T-helper 1 cell (primary cell): ENCODE measurements around the gene GPR139.

Experiments
- DNase-seq, 5 donors: peaks; one replicate each; pipeline ENCODE4 v3.0.0-alpha.2; 2012 to 2020
- total RNA-seq, 4 donors: gene quantifications; one replicate each; lab custom pipeline; 2026; lab: John Stamatoyannopoulos, UW

The GPR139 gene
- 0 reads per million in 4 donors for total RNA-seq

DNA sequence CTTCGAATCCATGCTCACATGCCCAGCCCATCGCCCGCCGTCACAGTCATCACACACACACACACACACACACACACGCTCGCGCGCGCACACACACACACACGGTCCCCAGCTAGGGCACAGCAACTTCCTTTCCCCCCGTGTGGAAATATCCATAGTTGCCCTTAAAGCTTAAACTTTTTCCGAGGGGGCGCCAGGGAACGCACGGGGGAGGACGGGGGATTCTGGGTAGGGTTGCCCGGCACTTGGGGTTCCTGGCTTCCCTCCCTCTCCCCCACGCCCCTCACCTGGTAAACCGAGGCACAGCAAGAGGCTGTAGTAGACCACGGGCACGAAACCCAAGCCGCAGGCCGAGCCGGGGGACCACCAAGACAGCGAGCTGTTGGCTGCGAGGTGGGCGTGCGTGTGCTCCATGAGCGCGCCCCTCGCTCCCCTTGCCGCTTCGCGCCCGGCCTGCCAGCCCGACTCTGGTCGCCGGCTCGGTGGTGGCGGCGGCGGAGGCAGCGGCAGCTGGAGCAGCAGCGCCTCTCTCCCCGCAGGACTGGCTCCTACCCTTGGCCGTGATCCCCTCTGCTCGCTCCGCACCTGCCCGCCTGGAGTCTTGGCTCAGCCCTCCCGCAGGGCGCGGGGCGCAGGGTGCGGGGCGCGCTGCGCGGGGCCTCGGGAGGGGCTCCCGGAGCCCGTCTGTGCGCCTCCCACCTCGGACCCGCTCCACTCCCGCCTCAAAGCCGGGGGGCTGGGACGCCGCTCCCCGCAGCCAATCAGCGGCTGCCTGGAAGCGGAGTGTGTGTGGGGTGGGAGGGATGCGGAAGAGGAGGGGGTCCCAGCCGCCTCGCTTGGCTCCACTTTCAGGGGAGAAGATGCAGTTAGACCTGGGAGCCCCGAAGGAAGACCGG lies at the start of gene GPR139:
Gene GPR139 (minus strand): TSS at position 688 of the 896 bp plus-strand sequence. CDS start 274 bp downstream, at position 414.
- no peak for DNase-seq

GRCh38 chr16:20122011-20122410 lies 48.3 kb upstream of the GPR139 start:
- DNase-seq, result no peak

GRCh38 chr16:20114356-20114755 lies 40.7 kb upstream of the GPR139 start:
- DNase-seq, result no peak

- DNase-seq, result no peak
These were observed 37.5 kb upstream of the GPR139 start for GRCh38 chr16:20111143-20111542.

DNA sequence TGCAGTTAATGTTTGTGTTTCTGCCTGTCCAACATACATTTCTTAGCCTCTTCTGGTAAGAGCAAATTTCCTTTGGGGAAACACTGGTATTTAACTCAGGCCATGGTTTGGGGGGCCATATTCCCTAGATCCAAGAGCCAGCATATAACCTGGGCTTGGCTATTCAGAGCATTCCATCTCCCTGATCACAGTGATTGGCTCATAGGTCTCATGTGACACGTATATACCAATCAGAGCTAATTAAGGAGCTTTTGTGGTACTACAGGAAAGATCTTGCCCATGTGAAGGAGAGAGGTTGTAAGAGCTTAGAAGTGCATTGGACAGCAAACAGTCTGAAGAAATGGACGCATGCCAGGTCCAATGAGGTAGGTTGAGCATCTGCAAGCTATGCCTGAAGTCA lies 33.4 kb upstream of the GPR139 start:
- DNase-seq, result no peak

DNA sequence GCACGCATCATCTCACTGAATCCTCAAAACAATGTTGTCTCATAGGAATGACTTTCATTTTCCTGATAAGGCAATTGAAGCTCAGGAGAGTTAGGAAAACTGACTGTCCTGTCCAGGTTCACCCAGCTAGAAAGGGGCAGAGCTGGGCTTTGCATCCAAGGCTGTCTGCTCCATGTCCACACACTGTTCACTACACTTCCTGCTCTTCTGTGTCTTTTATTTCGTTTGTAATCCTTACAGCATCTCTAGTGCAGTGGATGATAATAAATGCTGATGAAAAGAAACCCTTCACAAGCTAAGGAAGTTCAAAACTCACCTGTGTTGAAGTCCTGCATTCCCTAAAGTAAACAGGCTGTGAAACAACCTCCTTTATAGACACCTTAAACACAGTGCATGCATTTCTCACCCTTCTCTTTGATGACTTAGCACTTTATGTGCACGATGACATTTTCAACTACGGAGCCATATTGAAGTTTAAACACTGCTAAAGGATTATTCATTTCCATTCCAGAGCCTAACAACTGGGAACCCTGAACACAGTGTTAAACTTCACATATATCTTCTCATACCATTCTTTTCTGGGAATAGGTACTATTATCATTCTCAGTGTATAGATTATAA lies 31.0 kb upstream of the GPR139 start:
- DNase-seq, result no peak

DNA sequence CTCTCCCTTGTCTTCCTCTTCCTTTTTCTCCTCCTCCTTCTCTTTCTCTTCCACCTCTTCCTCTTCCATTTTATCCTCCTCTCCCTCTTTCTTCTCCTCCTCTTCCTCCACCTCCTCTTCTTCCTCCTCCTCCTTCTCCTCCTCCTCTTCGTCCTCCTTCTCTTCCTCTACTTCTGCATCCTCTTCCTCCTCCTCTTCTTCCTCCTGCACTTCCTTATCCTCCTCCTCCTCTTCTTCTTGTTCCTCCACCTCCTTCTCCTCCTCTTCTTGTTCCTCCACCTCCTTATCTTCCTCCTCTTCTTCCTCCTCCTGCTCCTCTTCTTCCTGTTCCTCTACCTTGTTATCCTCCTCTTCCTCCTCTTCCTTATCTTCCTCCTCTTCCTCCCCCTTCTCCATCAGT lies 28.8 kb upstream of the GPR139 start:
- no peak for DNase-seq

GRCh38 chr16:20102021-20102420 lies 28.3 kb upstream of the GPR139 start:
- no peak for DNase-seq

DNA sequence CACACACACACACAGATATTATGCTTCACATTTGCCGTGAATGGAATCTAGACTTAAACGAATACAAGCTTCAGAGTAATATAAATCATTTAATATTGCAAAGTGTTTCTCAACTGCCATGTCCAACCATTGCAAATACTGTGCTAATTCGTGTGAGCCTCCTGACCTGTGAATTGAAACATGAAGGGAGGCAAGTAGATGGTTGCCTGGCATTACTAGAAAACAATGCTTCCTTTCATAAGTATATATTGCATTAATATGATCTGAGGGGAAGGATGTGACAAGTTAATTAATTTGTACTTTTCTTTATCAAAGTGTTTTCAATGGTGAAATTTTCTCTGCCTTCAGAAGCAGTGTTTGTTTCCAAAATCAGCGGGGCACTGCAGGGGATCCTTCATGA lies 25.7 kb upstream of the GPR139 start:
- DNase-seq, result no peak

GRCh38 chr16:20094157-20094556 lies 20.5 kb upstream of the GPR139 start:
- DNase-seq, result no peak

DNA sequence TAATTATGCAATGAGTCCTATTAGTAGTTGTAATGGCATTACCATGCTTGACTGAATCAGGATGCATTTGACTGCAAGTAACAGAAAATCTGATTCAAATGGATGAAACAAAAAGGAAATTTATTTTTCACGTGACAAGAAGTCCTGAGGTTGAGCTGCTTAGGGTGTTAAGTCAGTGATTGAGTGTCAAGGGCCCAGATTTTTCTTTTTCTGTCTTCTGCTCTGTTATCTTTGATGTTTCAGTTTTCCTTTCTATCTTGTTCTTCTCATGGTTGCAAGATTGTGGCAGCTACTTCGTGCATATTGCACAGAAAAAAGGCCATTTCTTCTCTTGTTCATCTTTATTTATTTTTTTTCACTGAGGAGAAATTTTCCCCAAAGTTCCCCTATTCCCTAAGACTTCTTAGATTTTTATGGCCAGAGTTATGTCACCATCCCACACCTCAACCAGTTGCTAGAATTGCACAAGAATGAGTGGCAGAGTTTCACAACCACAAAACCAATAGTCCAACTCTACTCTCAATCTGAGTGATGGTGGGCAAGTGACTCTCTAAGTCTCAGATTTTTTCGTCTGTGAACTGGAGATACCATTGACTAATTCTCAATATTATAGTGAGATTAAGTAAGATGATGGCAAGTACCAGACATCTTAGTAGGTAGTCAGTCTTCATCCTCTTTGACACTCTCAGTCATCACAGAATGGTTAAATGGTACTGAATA lies 15.7 kb upstream of the GPR139 start:
- no peak for DNase-seq

GRCh38 chr16:20084624-20085226 lies 11.0 kb upstream of the GPR139 start:
- no peak for DNase-seq

GRCh38 chr16:20079106-20079505 lies 5.4 kb upstream of the GPR139 start:
- DNase-seq, result no peak

DNA sequence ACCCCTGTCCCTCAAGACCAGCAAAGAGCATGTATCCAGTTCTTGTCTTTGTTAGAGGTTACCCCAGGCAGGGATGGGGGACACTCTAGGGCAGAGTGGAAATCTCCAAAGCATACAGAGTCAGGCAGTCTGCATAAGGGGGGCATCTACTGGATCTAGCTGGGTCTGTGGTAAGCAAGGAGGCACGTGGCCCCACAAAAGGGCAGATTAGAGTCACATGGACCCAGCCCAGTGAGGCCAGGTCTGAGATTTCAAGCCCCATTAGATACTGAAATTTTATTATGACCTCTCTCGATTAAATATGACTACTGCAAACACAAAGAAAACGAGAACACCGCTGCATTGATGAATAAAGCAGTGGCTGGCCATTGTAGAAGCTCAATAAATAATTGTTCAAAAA lies 1.6 kb upstream of the GPR139 start:
- no peak for DNase-seq

- DNase-seq, result no peak
These were observed 655 bp upstream of the GPR139 start for GRCh38 chr16:20074099-20074991.

- no peak for DNase-seq
These were observed 852 bp downstream of the GPR139 start for GRCh38 chr16:20072874-20073202.

DNA sequence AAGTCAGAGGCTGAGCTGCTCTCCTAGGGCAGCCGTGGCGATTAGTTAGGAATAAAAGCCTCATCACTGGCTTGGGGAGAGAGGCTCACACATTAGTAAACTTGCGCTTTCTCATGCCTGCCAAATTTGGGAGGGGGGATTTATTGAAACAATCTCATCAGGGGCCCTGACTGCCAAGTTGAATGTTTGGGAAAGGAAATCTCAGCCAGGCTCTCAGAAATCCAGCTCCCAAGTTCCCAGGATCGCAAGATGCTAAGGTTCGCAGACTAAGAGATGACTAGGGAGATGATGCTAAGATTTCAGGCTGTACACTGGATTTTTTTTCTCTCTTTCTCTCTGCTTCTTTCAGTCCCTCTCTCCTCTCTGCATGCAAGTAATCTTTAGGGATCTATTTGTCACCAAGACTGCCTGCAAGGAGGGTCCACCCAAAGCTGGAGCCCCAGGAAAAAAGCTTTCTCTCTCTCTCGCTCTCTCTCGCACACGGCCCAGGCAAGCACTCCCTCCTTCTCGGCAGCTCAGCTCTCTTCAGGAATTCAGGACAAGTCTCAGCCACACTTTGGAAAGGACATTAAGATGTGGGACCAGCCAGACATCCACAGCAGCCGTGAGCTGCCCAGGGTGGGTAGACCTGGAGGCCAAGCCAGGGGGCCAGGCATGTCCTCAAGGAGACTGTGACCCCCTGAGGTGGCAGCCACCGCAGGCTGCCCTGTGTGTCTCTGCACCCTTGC lies 1.4 kb downstream of the GPR139 start:
- DNase-seq, result no peak

DNA sequence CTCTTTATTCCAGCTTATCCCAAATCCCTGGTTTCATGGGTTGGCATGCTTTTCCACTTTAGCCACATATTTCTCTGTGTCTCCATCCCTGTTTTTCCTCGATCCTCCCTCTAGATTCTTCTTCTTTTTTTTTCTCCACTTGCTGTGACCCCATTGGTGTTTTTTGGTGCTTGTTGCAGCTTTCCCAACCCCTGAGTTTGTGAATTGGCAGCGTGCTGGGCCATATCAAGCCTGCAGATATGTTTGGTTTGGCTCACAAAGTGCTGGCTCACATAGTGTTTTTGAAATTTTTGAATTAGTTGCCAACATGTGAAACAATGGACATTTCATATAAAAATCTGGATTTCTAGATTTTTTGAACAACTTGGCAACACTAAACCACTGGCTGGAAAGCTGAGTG lies 8.8 kb downstream of the GPR139 start:
- DNase-seq, result no peak

GRCh38 chr16:20064520-20064919 lies 9.2 kb downstream of the GPR139 start:
- DNase-seq, result no peak

- no peak for DNase-seq
These were observed 12.6 kb downstream of the GPR139 start for GRCh38 chr16:20061132-20061531.

GRCh38 chr16:20056436-20056835 lies 17.3 kb downstream of the GPR139 start:
- DNase-seq, result no peak
